CD4-positive, alpha-beta memory T cell (primary cell): Measurements from ENCODE around the gene HIRIP3. TPM values are rescaled to one million over a fixed set of nuclear protein-coding genes. Genes with fewer than 3 reads are reported as not detected.
A peak's percentile ranks its signal among the peaks of the same experiment; 100 is the strongest.
"Not testable (repeated sequence)": the region's sequence is repeated elsewhere in the genome, so short reads cannot be mapped to it uniquely, and the experiment has no call there.

ENCODE experiments used
- CTCF ChIA-PET: fragments of 350-600 bp; sonication (Branson Sonifier 250); formaldehyde crosslinking; loops from one replicate; lab custom pipeline; 2021; ENCODE audit warnings: inconsistent platforms; ENCODE audit not compliant: partially characterized antibody; lab: Charles Lee
- POLR2A ChIA-PET: fragments of 350-600 bp; sonication (Branson Sonifier 250); formaldehyde crosslinking; loops from one replicate; lab custom pipeline; 2021; ENCODE audit not compliant: partially characterized antibody; lab: Charles Lee
- DNase-seq, 5 donors: peaks; one replicate each; pipeline versions ENCODE4 v3.0.0 to v3.0.0-alpha.2; 2020 to 2022; ENCODE audit warnings: mixed read lengths in 1 of 5
- H3K27ac ChIP-seq: one replicate; pipeline ENCODE4 v1.7.0; 2013; ENCODE audit warnings: low read depth, low read length
- H3K27me3 ChIP-seq: 2 replicates; pipeline ENCODE4 v1.7.0; 2013; ENCODE audit warnings: mild to moderate bottlenecking, low read length, moderate library complexity; ENCODE audit not compliant: insufficient read depth
- H3K36me3 ChIP-seq: 2 replicates; pipeline ENCODE4 v1.7.0; 2013; ENCODE audit warnings: mild to moderate bottlenecking, low read length, moderate library complexity; ENCODE audit not compliant: insufficient read depth
- H3K4me1 ChIP-seq: 2 replicates; pipeline ENCODE4 v1.7.0; 2013; ENCODE audit warnings: mild to moderate bottlenecking, low read length, moderate library complexity; ENCODE audit not compliant: insufficient read depth
- H3K4me3 ChIP-seq, 2 donors: one replicate each; pipeline ENCODE4 v1.7.0; 2013; ENCODE audit warnings: low read length in 2 of 2, mild to moderate bottlenecking in 1 of 2
- H3K9me3 ChIP-seq, 2 donors: one replicate each; pipeline ENCODE4 v1.7.0; 2013; ENCODE audit warnings: low read length in 2 of 2, control low read depth in 1 of 2; ENCODE audit not compliant: control insufficient read depth in 1 of 2
- H3K27ac Mint-ChIP-seq, 7 donors: one replicate each; pipeline ENCODE4 v1.8.0; 2020 to 2021; ENCODE audit warnings: mixed read lengths in 7 of 7, mild to moderate bottlenecking in 6 of 7, inconsistent platforms in 3 of 7, moderate library complexity in 3 of 7
- H3K27me3 Mint-ChIP-seq, 2 donors: one replicate each; pipeline ENCODE4 v1.8.0; 2020 to 2021; ENCODE audit warnings: mixed read lengths in 2 of 2
- H3K36me3 Mint-ChIP-seq, 2 donors: one replicate each; pipeline ENCODE4 v1.8.0; 2020 to 2021; ENCODE audit warnings: mixed read lengths in 2 of 2, inconsistent platforms in 1 of 2, mild to moderate bottlenecking in 1 of 2
- H3K4me1 Mint-ChIP-seq, 4 donors: one replicate each; pipeline ENCODE4 v1.8.0; 2020 to 2021; ENCODE audit warnings: mixed read lengths in 4 of 4, mild to moderate bottlenecking in 1 of 4
- H3K4me3 Mint-ChIP-seq, 8 donors: one replicate each; pipeline ENCODE4 v1.8.0; 2020 to 2021; ENCODE audit warnings: mixed read lengths in 8 of 8, mild to moderate bottlenecking in 7 of 8, moderate library complexity in 6 of 8, inconsistent platforms in 3 of 8
- H3K9me3 Mint-ChIP-seq, 8 donors: one replicate each; pipeline ENCODE4 v1.8.0; 2020 to 2021; ENCODE audit warnings: mixed read lengths in 8 of 8, mild to moderate bottlenecking in 5 of 8, inconsistent platforms in 3 of 8, moderate library complexity in 1 of 8
- intact Hi-C: fragments of 100-400 bp; cut with micrococcal nuclease; formaldehyde crosslinking; loops from one replicate; pipeline ENCODE4 v1.15.1; 2023
- polyA plus RNA-seq, 2 donors: library from polyadenylated mRNA; unstranded; fragments of 300-500 nt; fragmentation: Illumina TruSeq; gene quantifications; one replicate each; pipeline ENCODE4 v1.2.3, GENCODE V29; 2021
- total RNA-seq, 2 experiments: library from RNA; stranded (reverse); gene quantifications; one replicate each; pipeline ENCODE4 v1.2.3, GENCODE V29; 2021

The HIRIP3 gene
- total RNA-seq (10 to 100 TPM; 19.2 to 19.7 TPM), polyA plus RNA-seq (10 to 100 TPM; 21.4 to 26.0 TPM)

GRCh38 chr16:29995324-29995910 lies at the start of gene HIRIP3:
Gene HIRIP3, minus strand, starts transcription at chr16:29995617. Its CDS starts 12 bp downstream, at chr16:29995605.
- H3K36me3 Mint-ChIP-seq = peaks cover 16 to 56% of the 10 kb centered on the region in 2 donors
- Histone ChIP-seq H3K4me1 (peaks cover 23% of the 10 kb centered on the region), H3K27me3 (no peaks in the 10 kb centered on the region), H3K4me3 (peak within 1 kb of the TSS; percentile 72 to 97), H3K27ac (peak within 1 kb of the TSS; percentile 98), H3K36me3 (peaks cover 24% of the 10 kb centered on the region), H3K9me3 (no peaks in the 10 kb centered on the region)
- intact Hi-C loops = loop anchor here (10.0 kb wide), 1 partner anchor 181 kb away; the partner anchor contains the start of genes PAGR1 and PRRT2
- peak; percentile 88 to 91 (median 89) for DNase-seq
- peak within 1 kb of the TSS; percentile 97 to 99 (median 99) for H3K27ac Mint-ChIP-seq
- H3K27me3 Mint-ChIP-seq = no peaks in the 10 kb centered on the region
- H3K9me3 Mint-ChIP-seq = peaks cover 0 to 2% (median 0%) of the 10 kb centered on the region in 8 donors
- ChIA-PET CTCF (interaction anchor here (1.0 to 2.2 kb wide), 4 partner anchors 10 to 304 kb away, joined by 3 to 13 read pairs (median 4); no protein-coding TSS in a partner anchor), POLR2A (interaction anchor here (0.6 to 3.9 kb wide), 20 partner anchors 9 to 900 kb away, joined by 3 to 57 read pairs (median 6); partner anchors contain the start of genes ALDOA, ASPHD1, CDIPT and FBRS)
- peaks cover 14 to 44% (median 32%) of the 10 kb centered on the region in 4 donors for H3K4me1 Mint-ChIP-seq
- H3K4me3 Mint-ChIP-seq = peak within 1 kb of the TSS; percentile 95 to 98 (median 98)

DNA sequence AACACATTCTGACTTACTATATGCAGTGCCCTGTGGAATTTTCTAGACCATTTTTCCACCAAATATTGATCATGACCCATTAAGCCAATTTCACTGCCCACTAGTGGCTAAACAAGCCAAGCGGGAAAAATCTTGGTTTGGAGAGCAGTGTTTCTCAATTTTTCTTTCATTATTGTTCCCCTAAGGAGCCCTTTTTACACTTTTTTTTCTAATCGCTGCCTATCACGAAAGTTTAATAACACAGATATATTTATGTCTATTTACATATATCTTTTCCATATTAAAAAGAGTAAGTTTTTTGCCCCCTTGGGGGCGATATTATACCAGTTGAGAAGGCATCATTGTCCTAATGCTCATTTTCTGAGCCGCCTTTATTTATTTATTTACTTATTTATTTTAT lies 46.4 kb upstream of the HIRIP3 start:
- POLR2A ChIA-PET = no interaction called here
- Histone ChIP-seq H3K36me3 (no peaks in the 10 kb centered on the region), H3K4me3 (no peak overlapping the region), H3K27ac (no peak overlapping the region), H3K4me1 (no peaks in the 10 kb centered on the region), H3K9me3 (no peaks in the 10 kb centered on the region), H3K27me3 (no peaks in the 10 kb centered on the region)
- intact Hi-C loops = loop anchor here (1.0 kb wide), 1 partner anchor 367 kb away; no protein-coding TSS in a partner anchor
- Mint-ChIP-seq H3K27ac (no peak overlapping the region), H3K9me3 (no peaks in the 10 kb centered on the region), H3K27me3 (peaks cover 0 to 5% of the 10 kb centered on the region in 2 donors), H3K36me3 (no peaks in the 10 kb centered on the region), H3K4me1 (peaks cover 0 to 5% (median 2%) of the 10 kb centered on the region in 4 donors), H3K4me3 (no peak overlapping the region)
- DNase-seq = peak in 3 of 5 donors; percentile 26 to 39 (median 38)
- CTCF ChIA-PET = interaction anchor here (1.0 to 3.5 kb wide), 3 partner anchors 10 to 14 kb away, joined by 3 to 26 read pairs (median 5); no protein-coding TSS in a partner anchor

- H3K4me1 Mint-ChIP-seq, DNase-seq, H3K4me3 ChIP-seq, H3K27ac ChIP-seq, intact Hi-C loops, H3K27me3 ChIP-seq, H3K36me3 ChIP-seq, H3K27ac Mint-ChIP-seq, H3K4me3 Mint-ChIP-seq, H3K9me3 Mint-ChIP-seq, H3K9me3 ChIP-seq, POLR2A ChIA-PET, H3K4me1 ChIP-seq, H3K27me3 Mint-ChIP-seq, H3K36me3 Mint-ChIP-seq: not testable (repeated sequence)
- CTCF ChIA-PET = interaction anchor here (1.0 to 1.6 kb wide), 3 partner anchors 9 to 225 kb away, joined by 3 to 5 read pairs (median 3); partner anchors contain the start of gene PAGR1
These were observed 45.3 kb upstream of the HIRIP3 start for GRCh38 chr16:30040690-30041089.

- no peak overlapping the region for H3K27ac Mint-ChIP-seq
- H3K4me3 Mint-ChIP-seq = no peak overlapping the region
- intact Hi-C loops = no loop called here
- CTCF ChIA-PET = interaction anchor here (0.7 to 1.6 kb wide), 4 partner anchors 8 to 224 kb away, joined by 3 to 6 read pairs (median 4); partner anchors contain the start of gene PAGR1
- no peaks in the 10 kb centered on the region for H3K36me3 ChIP-seq
- no peaks in the 10 kb centered on the region for H3K9me3 ChIP-seq
- H3K4me3 ChIP-seq = no peak overlapping the region
- POLR2A ChIA-PET = no interaction called here
- H3K27me3 Mint-ChIP-seq = peaks cover 0 to 6% of the 10 kb centered on the region in 2 donors
- peaks cover 0 to 2% (median under 1%) of the 10 kb centered on the region in 4 donors for H3K4me1 Mint-ChIP-seq
- H3K9me3 Mint-ChIP-seq = no peaks in the 10 kb centered on the region
- DNase-seq = no peak
- no peaks in the 10 kb centered on the region for H3K27me3 ChIP-seq
- no peak overlapping the region for H3K27ac ChIP-seq
- H3K4me1 ChIP-seq = no peaks in the 10 kb centered on the region
- no peaks in the 10 kb centered on the region for H3K36me3 Mint-ChIP-seq
These were observed 44.8 kb upstream of the HIRIP3 start for GRCh38 chr16:30040221-30040620.

- H3K9me3 Mint-ChIP-seq = no peaks in the 10 kb centered on the region
- no peaks in the 10 kb centered on the region for H3K9me3 ChIP-seq
- peak overlapping the region in 1 of 7 donors; percentile 27 for H3K27ac Mint-ChIP-seq
- no peak overlapping the region for H3K27ac ChIP-seq
- peaks cover 4 to 18% (median 4%) of the 10 kb centered on the region in 4 donors for H3K4me1 Mint-ChIP-seq
- CTCF ChIA-PET = interaction anchor here (0.7 to 2.7 kb wide), 14 partner anchors 11 to 393 kb away, joined by 3 to 21 read pairs (median 4); partner anchors contain the start of genes C16orf92 and KCTD13
- H3K4me3 Mint-ChIP-seq = peak overlapping the region in 1 of 8 donors; percentile 10
- H3K4me3 ChIP-seq = no peak overlapping the region
- POLR2A ChIA-PET = no interaction called here
- H3K36me3 ChIP-seq = no peaks in the 10 kb centered on the region
- DNase-seq = no peak
- H3K27me3 ChIP-seq = peaks cover 18% of the 10 kb centered on the region
- peaks cover 5% of the 10 kb centered on the region for H3K4me1 ChIP-seq
- peaks cover 23 to 28% of the 10 kb centered on the region in 2 donors for H3K27me3 Mint-ChIP-seq
- intact Hi-C loops = no loop called here
- no peaks in the 10 kb centered on the region for H3K36me3 Mint-ChIP-seq
These were observed 37.9 kb upstream of the HIRIP3 start for GRCh38 chr16:30033270-30033669.

GRCh38 chr16:30032083-30032819 lies 36.8 kb upstream of the HIRIP3 start:
- H3K27me3 ChIP-seq = peaks cover 18% of the 10 kb centered on the region
- Mint-ChIP-seq H3K9me3 (peaks cover 0 to 2% (median 0%) of the 10 kb centered on the region in 8 donors), H3K27me3 (peaks cover 26 to 37% of the 10 kb centered on the region in 2 donors), H3K4me1 (peaks cover 4 to 18% (median 4%) of the 10 kb centered on the region in 4 donors), H3K36me3 (no peaks in the 10 kb centered on the region), H3K4me3 (peak overlapping the region in 5 of 8 donors; percentile 35 to 76 (median 43)), H3K27ac (peak overlapping the region in 1 of 7 donors; percentile 48)
- H3K27ac ChIP-seq = no peak overlapping the region
- DNase-seq = peak; percentile 61 to 70 (median 66)
- ChIA-PET CTCF (interaction anchor here (0.7 to 2.7 kb wide), 28 partner anchors 9 to 392 kb away, joined by 3 to 21 read pairs (median 4); partner anchors contain the start of genes KCTD13, QPRT, TAOK2 and TMEM219), POLR2A (interaction anchor here (0.7 to 1.3 kb wide), 3 partner anchors 27 to 332 kb away, joined by 3 to 5 read pairs (median 3); no protein-coding TSS in a partner anchor)
- peaks cover 5% of the 10 kb centered on the region for H3K4me1 ChIP-seq
- no peaks in the 10 kb centered on the region for H3K9me3 ChIP-seq
- no peaks in the 10 kb centered on the region for H3K36me3 ChIP-seq
- intact Hi-C loops = no loop called here
- H3K4me3 ChIP-seq = no peak overlapping the region
